Caco-2 (cell line): Measurements from ENCODE around the gene PSMG3. TPM values are rescaled to one million over a fixed set of nuclear protein-coding genes. Genes with fewer than 3 reads are reported as not detected.

Experiments
- BruUV-seq: library from RNA; stranded (reverse); fragments of 400-500 nt; replicated peaks from 2 replicates; lab custom pipeline; 2021; lab: Mats Ljungman, UMichigan
- CTCF ChIA-PET: fragments of 300-600 bp; sonication (Branson Sonifier 250); formaldehyde crosslinking; loops from one replicate; lab custom pipeline; 2022; ENCODE audit warnings: antibody characterized with exemption; lab: Charles Lee
- POLR2A ChIA-PET: fragments of 300-600 bp; sonication (Branson Sonifier 250); formaldehyde crosslinking; loops from one replicate; lab custom pipeline; 2022; ENCODE audit warnings: antibody characterized with exemption; lab: Charles Lee
- DNase-seq, 2 experiments: peaks; one replicate each; pipeline versions ENCODE4 v3.0.0 to v3.0.0-alpha.2; 2020 to 2022
- H3K27me3 ChIP-seq: replicated peaks from 2 replicates; pipeline ENCODE4 v1.6.0; 2011; ENCODE audit warnings: low read length; ENCODE audit not compliant: control insufficient read depth, insufficient read depth
- H3K36me3 ChIP-seq: 2 replicates; pipeline ENCODE4 v1.5.1; 2011; ENCODE audit warnings: low read length; ENCODE audit not compliant: control insufficient read depth, insufficient read depth
- H3K4me1 ChIP-seq: fragments of 250-450 bp; sonication (Bioruptor Pico); 2 replicates; pipeline ENCODE4 v1.5.1; 2020; ENCODE audit warnings: mild to moderate bottlenecking
- H3K4me3 ChIP-seq: 2 replicates; pipeline ENCODE4 v1.5.1; 2011; ENCODE audit warnings: low read depth, mild to moderate bottlenecking, control low read depth, low read length
- H3K9me3 ChIP-seq: fragments of 250-450 bp; sonication (Bioruptor Pico); 2 replicates; pipeline ENCODE4 v1.5.1; 2020; ENCODE audit warnings: mild to moderate bottlenecking, moderate library complexity
- H3K27ac Mint-ChIP-seq: one replicate; pipeline ENCODE4 v1.8.0; 2022; ENCODE audit warnings: mixed read lengths; ENCODE audit not compliant: unreplicated experiment
- H3K27me3 Mint-ChIP-seq: one replicate; pipeline ENCODE4 v1.8.0; 2022; ENCODE audit warnings: mixed read lengths; ENCODE audit not compliant: insufficient read depth, unreplicated experiment
- H3K36me3 Mint-ChIP-seq: one replicate; pipeline ENCODE4 v1.8.0; 2022; ENCODE audit warnings: mild to moderate bottlenecking, mixed read lengths; ENCODE audit not compliant: insufficient read depth, unreplicated experiment
- H3K4me1 Mint-ChIP-seq: one replicate; pipeline ENCODE4 v1.8.0; 2022; ENCODE audit warnings: low read depth, mixed read lengths; ENCODE audit not compliant: unreplicated experiment
- H3K4me3 Mint-ChIP-seq: one replicate; pipeline ENCODE4 v1.8.0; 2022; ENCODE audit warnings: mild to moderate bottlenecking, moderate library complexity, mixed read lengths; ENCODE audit not compliant: unreplicated experiment
- H3K9me3 Mint-ChIP-seq: one replicate; pipeline ENCODE4 v1.8.0; 2022; ENCODE audit warnings: mixed read lengths; ENCODE audit not compliant: unreplicated experiment
- intact Hi-C: fragments of 100-400 bp; cut with micrococcal nuclease; formaldehyde crosslinking; loops from one replicate; pipeline ENCODE4 v1.10.0; 2022; ENCODE audit not compliant: unreplicated experiment
- total RNA-seq: library from RNA; stranded (reverse); gene quantifications from 2 replicates; pipeline ENCODE4 v1.2.3, GENCODE V29; 2022
- TF ChIP-seq, protein P1 (sequence below), 2 experiments: fragments of 200-600 bp in 1 of 2; IDR thresholded peaks; 1 replicate in 1 of 2; 2 replicates in 1 of 2; pipeline versions ENCODE4 v1.5.1 to v1.8.0; 2011 to 2022; ENCODE audit warnings: antibody characterized with exemption in 1 of 2, control low read depth in 1 of 2, inconsistent platforms in 1 of 2, low read depth in 1 of 2, low read length in 1 of 2, mild to moderate bottlenecking in 1 of 2, moderate library complexity in 1 of 2; ENCODE audit not compliant: insufficient read depth in 1 of 2, severe bottlenecking in 1 of 2, unreplicated experiment in 1 of 2

Gene PSMG3
- total RNA-seq, 1 experiment from 2014 or later: 35.1 TPM

DNA sequence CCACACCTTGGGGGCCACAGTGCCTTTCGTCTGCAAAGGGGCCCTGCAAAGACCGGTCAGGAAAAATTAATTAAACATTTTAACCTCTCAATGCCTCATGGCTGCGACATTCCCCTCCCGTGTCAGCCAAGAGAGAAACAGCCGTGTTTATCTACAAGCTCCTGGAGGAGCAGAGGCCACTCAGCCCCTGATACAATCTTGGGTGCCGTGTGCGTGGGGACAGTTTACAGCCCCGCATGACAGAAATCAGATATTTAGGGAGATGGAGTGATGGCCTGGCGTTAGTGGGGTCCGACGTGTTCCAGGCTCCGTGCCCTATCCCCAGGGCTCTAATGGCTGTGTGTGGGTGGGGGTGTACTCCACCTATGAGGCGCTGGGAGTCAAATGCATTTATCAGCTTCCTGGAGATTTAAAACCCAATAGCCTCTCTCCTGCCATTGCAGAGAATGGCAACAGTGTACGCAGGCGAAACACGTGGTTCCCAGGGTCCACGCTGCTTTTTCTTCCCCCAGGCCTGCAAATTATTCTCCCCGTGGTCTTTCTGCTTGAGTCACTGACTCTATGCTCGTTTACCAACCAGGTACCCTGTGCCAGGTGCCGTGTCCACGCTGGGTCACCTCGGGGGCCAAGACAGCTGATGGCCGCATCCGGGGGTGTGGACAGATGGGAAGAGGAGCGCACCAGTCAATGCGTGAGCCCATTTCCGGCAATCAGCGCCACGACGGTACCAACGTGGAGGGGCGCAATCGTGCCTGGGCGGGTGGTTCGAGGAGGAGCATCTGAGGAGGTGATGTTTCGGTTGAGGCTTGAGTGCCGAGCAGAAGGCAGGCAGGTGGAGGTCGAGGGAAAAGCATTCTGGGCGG, 26.6 kb upstream of the PSMG3 start:
- no peaks in the 10 kb centered on the region for H3K4me1 Mint-ChIP-seq
- H3K9me3 Mint-ChIP-seq: no peaks in the 10 kb centered on the region
- H3K4me3 Mint-ChIP-seq: no peak overlapping the region
- H3K27ac Mint-ChIP-seq: no peak overlapping the region
- Histone ChIP-seq H3K4me1 (no peaks in the 10 kb centered on the region), H3K27me3 (no peaks in the 10 kb centered on the region), H3K4me3 (no peak overlapping the region), H3K9me3 (no peaks in the 10 kb centered on the region), H3K36me3 (no peaks in the 10 kb centered on the region)
- H3K27me3 Mint-ChIP-seq: peaks cover 27% of the 10 kb centered on the region
- no TSS peak for BruUV-seq
- intact Hi-C loops: no loop called here
- no peak for DNase-seq
- ChIA-PET CTCF (no interaction called here), POLR2A (no interaction called here)
- TF ChIP-seq, protein P1, sequence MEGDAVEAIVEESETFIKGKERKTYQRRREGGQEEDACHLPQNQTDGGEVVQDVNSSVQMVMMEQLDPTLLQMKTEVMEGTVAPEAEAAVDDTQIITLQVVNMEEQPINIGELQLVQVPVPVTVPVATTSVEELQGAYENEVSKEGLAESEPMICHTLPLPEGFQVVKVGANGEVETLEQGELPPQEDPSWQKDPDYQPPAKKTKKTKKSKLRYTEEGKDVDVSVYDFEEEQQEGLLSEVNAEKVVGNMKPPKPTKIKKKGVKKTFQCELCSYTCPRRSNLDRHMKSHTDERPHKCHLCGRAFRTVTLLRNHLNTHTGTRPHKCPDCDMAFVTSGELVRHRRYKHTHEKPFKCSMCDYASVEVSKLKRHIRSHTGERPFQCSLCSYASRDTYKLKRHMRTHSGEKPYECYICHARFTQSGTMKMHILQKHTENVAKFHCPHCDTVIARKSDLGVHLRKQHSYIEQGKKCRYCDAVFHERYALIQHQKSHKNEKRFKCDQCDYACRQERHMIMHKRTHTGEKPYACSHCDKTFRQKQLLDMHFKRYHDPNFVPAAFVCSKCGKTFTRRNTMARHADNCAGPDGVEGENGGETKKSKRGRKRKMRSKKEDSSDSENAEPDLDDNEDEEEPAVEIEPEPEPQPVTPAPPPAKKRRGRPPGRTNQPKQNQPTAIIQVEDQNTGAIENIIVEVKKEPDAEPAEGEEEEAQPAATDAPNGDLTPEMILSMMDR (IDR thresholded peaks at IDR 0.05; ENCODE audit: insufficient read depth in 1 of 2, low read depth in 1 of 2, low read length in 1 of 2, severe bottlenecking in 1 of 2, unreplicated experiment in 1 of 2): no peak
- H3K36me3 Mint-ChIP-seq: no peaks in the 10 kb centered on the region

DNA sequence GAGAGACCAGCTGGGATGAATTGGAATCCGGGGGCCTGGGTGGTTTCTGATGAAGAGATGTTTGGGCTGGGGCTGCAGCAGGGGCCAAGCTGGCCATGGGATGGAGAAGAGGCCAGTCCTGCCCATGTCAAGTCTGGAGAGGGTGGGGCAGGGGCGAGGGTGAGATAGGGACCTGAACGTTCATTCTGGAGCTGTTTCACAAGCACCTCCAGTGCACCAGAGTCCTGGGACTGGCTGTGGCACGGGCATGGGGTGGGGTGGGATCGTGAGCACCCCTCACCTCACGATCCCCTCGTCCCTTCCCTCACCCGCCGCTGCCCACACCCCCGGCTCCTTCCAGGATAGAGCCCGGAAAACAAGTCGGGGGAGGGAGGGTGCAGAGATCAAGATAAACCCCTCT, 25.8 kb upstream of the PSMG3 start:
- TF ChIP-seq, protein P1 (IDR thresholded peaks at IDR 0.05; ENCODE audit: insufficient read depth in 1 of 2, low read depth in 1 of 2, low read length in 1 of 2, severe bottlenecking in 1 of 2, unreplicated experiment in 1 of 2): no peak
- Mint-ChIP-seq H3K36me3 (no peaks in the 10 kb centered on the region), H3K9me3 (no peaks in the 10 kb centered on the region), H3K4me1 (no peaks in the 10 kb centered on the region), H3K4me3 (no peak overlapping the region), H3K27ac (no peak overlapping the region), H3K27me3 (peaks cover 26% of the 10 kb centered on the region)
- intact Hi-C loops: no loop called here
- no peak overlapping the region for H3K4me3 ChIP-seq
- ChIA-PET CTCF (no interaction called here), POLR2A (no interaction called here)
- no peaks in the 10 kb centered on the region for H3K27me3 ChIP-seq
- BruUV-seq: no TSS peak
- DNase-seq: no peak
- no peaks in the 10 kb centered on the region for H3K9me3 ChIP-seq
- H3K4me1 ChIP-seq: no peaks in the 10 kb centered on the region
- no peaks in the 10 kb centered on the region for H3K36me3 ChIP-seq

DNA sequence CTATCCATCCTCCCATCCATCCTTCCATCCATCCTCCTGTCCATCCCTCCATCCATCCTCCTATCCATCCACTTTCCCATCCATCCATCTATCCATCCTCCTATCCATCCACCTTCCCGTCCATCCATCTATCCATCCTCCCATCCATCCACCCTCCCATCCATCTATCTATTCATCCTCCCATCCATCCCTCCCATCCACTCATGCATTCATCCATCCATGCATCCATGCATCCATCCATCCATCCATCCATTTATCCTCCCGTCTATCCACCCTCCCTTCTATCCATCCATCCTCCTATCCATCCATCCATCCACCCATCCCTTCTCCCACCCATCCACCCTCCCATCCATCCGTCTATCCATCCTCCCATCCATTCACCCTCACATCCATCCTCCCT, 25.2 kb upstream of the PSMG3 start:
- no TSS peak for BruUV-seq

More for the DNA sequence above, 25.2 kb upstream of the PSMG3 start:
- Mint-ChIP-seq H3K4me3 (no peak overlapping the region), H3K4me1 (no peaks in the 10 kb centered on the region), H3K9me3 (no peaks in the 10 kb centered on the region), H3K36me3 (no peaks in the 10 kb centered on the region), H3K27ac (no peak overlapping the region), H3K27me3 (peaks cover 30% of the 10 kb centered on the region)
- POLR2A ChIA-PET: no interaction called here
- H3K4me3 ChIP-seq: no peak overlapping the region
- DNase-seq: no peak
- intact Hi-C loops: no loop called here
- H3K27me3 ChIP-seq: no peaks in the 10 kb centered on the region
- CTCF ChIA-PET: no interaction called here
- TF ChIP-seq, protein P1 (IDR thresholded peaks at IDR 0.05; ENCODE audit: insufficient read depth in 1 of 2, low read depth in 1 of 2, low read length in 1 of 2, severe bottlenecking in 1 of 2, unreplicated experiment in 1 of 2): no peak
- no peaks in the 10 kb centered on the region for H3K36me3 ChIP-seq
- no peaks in the 10 kb centered on the region for H3K4me1 ChIP-seq
- no peaks in the 10 kb centered on the region for H3K9me3 ChIP-seq
